Natural killer cell (primary cell): ENCODE data around the gene KRTAP10-2. TPM values are rescaled to one million over a fixed set of nuclear protein-coding genes. Genes with fewer than 3 reads are reported as not detected.

Experiments
- ATAC-seq, 3 donors: fragments of 150-1000 bp in 2 of 3; fragments of 200-7000 bp in 1 of 3; cut with Tn5 transposase; 1 replicate in 1 of 3; 2 replicates in 2 of 3; pipeline ENCODE4 v1.10.0; 2021; ENCODE audit warnings: mild to moderate bottlenecking in 2 of 3, moderate library complexity in 2 of 3
- DNase-seq, 2 donors: peaks; one replicate each; pipeline versions ENCODE4 v3.0.0 to v3.0.0-alpha.2; 2013 to 2021; ENCODE audit warnings: mixed read lengths in 1 of 2
- H3K27ac ChIP-seq: one replicate; pipeline ENCODE4 v1.5.1; 2013; ENCODE audit warnings: mild to moderate bottlenecking, low read length
- H3K27me3 ChIP-seq: one replicate; pipeline ENCODE4 v1.6.1; 2013; ENCODE audit warnings: low read length; ENCODE audit not compliant: control insufficient read depth, insufficient read depth
- H3K36me3 ChIP-seq: one replicate; pipeline ENCODE4 v1.6.1; 2013; ENCODE audit warnings: low read length; ENCODE audit not compliant: control insufficient read depth, insufficient read depth
- H3K4me1 ChIP-seq: one replicate; pipeline ENCODE4 v1.6.1; 2013; ENCODE audit warnings: low read length; ENCODE audit not compliant: control insufficient read depth, insufficient read depth
- H3K4me3 ChIP-seq: one replicate; pipeline ENCODE4 v1.5.1; 2013; ENCODE audit warnings: low read length
- H3K9me3 ChIP-seq: one replicate; pipeline ENCODE4 v1.6.1; 2013; ENCODE audit warnings: low read length; ENCODE audit not compliant: control insufficient read depth, insufficient read depth
- H3K27ac Mint-ChIP-seq, 2 donors: one replicate each; pipeline ENCODE4 v1.8.0; 2022; ENCODE audit warnings: mild to moderate bottlenecking in 2 of 2, mixed read lengths in 2 of 2, moderate library complexity in 1 of 2
- H3K27me3 Mint-ChIP-seq, 2 donors: one replicate each; pipeline ENCODE4 v1.8.0; 2022; ENCODE audit warnings: low read depth in 2 of 2, mixed read lengths in 2 of 2
- H3K36me3 Mint-ChIP-seq: one replicate; pipeline ENCODE4 v1.8.0; 2022; ENCODE audit warnings: mixed read lengths
- H3K4me1 Mint-ChIP-seq, 2 donors: one replicate each; pipeline ENCODE4 v1.8.0; 2022; ENCODE audit warnings: mixed read lengths in 2 of 2
- H3K4me3 Mint-ChIP-seq: one replicate; pipeline ENCODE4 v1.8.0; 2022; ENCODE audit warnings: mild to moderate bottlenecking, moderate library complexity, mixed read lengths
- H3K9me3 Mint-ChIP-seq, 2 donors: one replicate each; pipeline ENCODE4 v1.8.0; 2022; ENCODE audit warnings: mixed read lengths in 2 of 2
- CTCF ChIP-seq: fragments of 200-600 bp; IDR thresholded peaks from one replicate; pipeline ENCODE4 v1.8.0; 2022; ENCODE audit warnings: antibody characterized with exemption
- WGBS: methylation state at CpG from one replicate; pipeline ENCODE4 v1.1.7; 2013; ENCODE audit warnings: missing lambda C conversion rate; ENCODE audit not compliant: insufficient coverage; 5-methylcytosine and 5-hydroxymethylcytosine counted together
- intact Hi-C: fragments of 100-400 bp; cut with micrococcal nuclease; formaldehyde crosslinking; loops from one replicate; pipeline ENCODE4 v1.14.2; 2022
- total RNA-seq, 4 donors: library from RNA; stranded (reverse); fragments of 120-200 nt in 1 of 4; gene quantifications; one replicate each; pipeline versions ENCODE4 v1.2.3 to v1.2.4, GENCODE V29; 2013 to 2022

The KRTAP10-2 gene
- total RNA-seq, 3 donors from 2014 or later (not counting 1 experiment from before 2014, with no cell fraction given): not detected

GRCh38 chr21:44518686-44519085 lies 32.6 kb downstream of the KRTAP10-2 start:
- Histone ChIP-seq H3K36me3 (no peaks in the 10 kb centered on the region), H3K27ac (no peak overlapping the region), H3K9me3 (no peaks in the 10 kb centered on the region), H3K4me3 (no peak overlapping the region), H3K27me3 (no peaks in the 10 kb centered on the region), H3K4me1 (no peaks in the 10 kb centered on the region)
- H3K4me3 Mint-ChIP-seq: no peak overlapping the region
- no peak for TF ChIP-seq CTCF
- H3K27ac Mint-ChIP-seq: no peak overlapping the region
- H3K27me3 Mint-ChIP-seq: peaks cover 3 to 6% of the 10 kb centered on the region in 2 donors
- WGBS: 86% methylated on average over 12 of the region's 12 CpGs
- no peaks in the 10 kb centered on the region for H3K9me3 Mint-ChIP-seq
- peaks cover 5 to 6% of the 10 kb centered on the region in 2 donors for H3K4me1 Mint-ChIP-seq
- ATAC-seq (no peak), DNase-seq (no peak)
- H3K36me3 Mint-ChIP-seq: no peaks in the 10 kb centered on the region
- intact Hi-C loops: no loop called here

GRCh38 chr21:44517175-44517899 lies 34.0 kb downstream of the KRTAP10-2 start:
- ATAC-seq (peak in 1 of 3 donors; percentile 22), DNase-seq (no peak)
- Mint-ChIP-seq H3K4me3 (no peak overlapping the region), H3K27ac (no peak overlapping the region), H3K9me3 (no peaks in the 10 kb centered on the region), H3K27me3 (peaks cover 3 to 6% of the 10 kb centered on the region in 2 donors), H3K36me3 (no peaks in the 10 kb centered on the region), H3K4me1 (peaks cover 5 to 6% of the 10 kb centered on the region in 2 donors)
- Histone ChIP-seq H3K4me1 (no peaks in the 10 kb centered on the region), H3K27me3 (no peaks in the 10 kb centered on the region), H3K27ac (no peak overlapping the region), H3K36me3 (no peaks in the 10 kb centered on the region), H3K9me3 (no peaks in the 10 kb centered on the region), H3K4me3 (no peak overlapping the region)
- 88% methylated on average over 15 of the region's 15 CpGs for WGBS
- intact Hi-C loops: no loop called here
- no peak for TF ChIP-seq CTCF

DNA sequence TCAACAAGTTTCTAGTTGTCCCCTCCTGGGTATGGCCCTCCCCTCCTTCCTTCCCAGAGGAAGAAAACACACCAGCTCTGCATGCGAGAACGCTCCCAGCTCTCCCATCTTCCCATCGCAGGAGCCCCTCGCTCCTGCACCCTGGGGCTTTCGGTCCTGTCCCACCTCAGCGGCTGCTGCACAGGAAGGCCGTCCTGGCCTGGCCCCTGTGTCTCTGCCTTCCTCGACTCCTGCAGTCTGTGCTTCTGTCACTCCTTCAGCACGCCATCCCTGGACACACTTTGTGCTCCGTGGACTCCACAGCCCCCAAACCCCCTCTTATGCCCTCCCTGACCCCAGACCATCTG lies 34.5 kb downstream of the KRTAP10-2 start:
- intact Hi-C loops: no loop called here
- WGBS: 96% methylated on average over 10 of the region's 10 CpGs
- ATAC-seq: no peak
- no peaks in the 10 kb centered on the region for H3K36me3 Mint-ChIP-seq
- Histone ChIP-seq H3K36me3 (no peaks in the 10 kb centered on the region), H3K27ac (no peak overlapping the region), H3K4me1 (no peaks in the 10 kb centered on the region), H3K27me3 (no peaks in the 10 kb centered on the region), H3K4me3 (no peak overlapping the region), H3K9me3 (no peaks in the 10 kb centered on the region)
- no peaks in the 10 kb centered on the region for H3K9me3 Mint-ChIP-seq
- H3K27me3 Mint-ChIP-seq: peaks cover 3 to 6% of the 10 kb centered on the region in 2 donors
- no peak for DNase-seq
- H3K4me3 Mint-ChIP-seq: no peak overlapping the region
- H3K4me1 Mint-ChIP-seq: peaks cover 5 to 8% of the 10 kb centered on the region in 2 donors
- H3K27ac Mint-ChIP-seq: no peak overlapping the region
- TF ChIP-seq CTCF: no peak

DNA sequence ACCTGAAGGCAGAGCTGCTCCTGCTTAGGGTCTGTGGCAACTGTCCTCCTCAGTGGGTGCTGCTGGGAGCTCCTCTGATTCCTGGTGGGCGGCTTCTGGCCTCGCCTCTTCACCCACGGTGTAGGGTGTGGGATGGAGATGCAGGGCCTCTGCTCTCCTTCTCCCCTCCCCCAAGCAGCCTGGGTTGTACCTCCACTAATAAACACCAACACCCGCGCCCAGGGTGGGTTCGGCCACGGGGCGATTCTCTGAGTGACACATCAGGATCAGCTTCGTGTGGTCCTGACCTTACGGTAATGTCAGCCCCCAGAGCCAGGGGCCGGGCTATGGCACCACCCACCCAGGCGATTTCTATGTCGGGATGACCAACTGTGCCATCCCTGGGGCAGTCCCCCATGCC lies 35.0 kb downstream of the KRTAP10-2 start:
- Mint-ChIP-seq H3K9me3 (no peaks in the 10 kb centered on the region), H3K4me3 (no peak overlapping the region), H3K4me1 (peaks cover 5 to 11% of the 10 kb centered on the region in 2 donors), H3K27me3 (peaks cover 3 to 6% of the 10 kb centered on the region in 2 donors), H3K36me3 (no peaks in the 10 kb centered on the region), H3K27ac (no peak overlapping the region)
- ATAC-seq (no peak), DNase-seq (no peak)
- Histone ChIP-seq H3K36me3 (no peaks in the 10 kb centered on the region), H3K4me1 (no peaks in the 10 kb centered on the region), H3K27me3 (no peaks in the 10 kb centered on the region), H3K4me3 (no peak overlapping the region), H3K9me3 (no peaks in the 10 kb centered on the region), H3K27ac (no peak overlapping the region)
- intact Hi-C loops: no loop called here
- TF ChIP-seq CTCF: no peak
- WGBS: 93% methylated on average over 10 of the region's 13 CpGs
